ENCODE data around the gene SERP1. TPM values are rescaled to one million over a fixed set of nuclear protein-coding genes. Genes with fewer than 3 reads are reported as not detected.

The SERP1 gene
- total and polyA plus RNA-seq, 2 donors (not counting 3 experiments of a cell fraction or from before 2014, with no cell fraction given) = 81.7 to 103 TPM

DNA sequence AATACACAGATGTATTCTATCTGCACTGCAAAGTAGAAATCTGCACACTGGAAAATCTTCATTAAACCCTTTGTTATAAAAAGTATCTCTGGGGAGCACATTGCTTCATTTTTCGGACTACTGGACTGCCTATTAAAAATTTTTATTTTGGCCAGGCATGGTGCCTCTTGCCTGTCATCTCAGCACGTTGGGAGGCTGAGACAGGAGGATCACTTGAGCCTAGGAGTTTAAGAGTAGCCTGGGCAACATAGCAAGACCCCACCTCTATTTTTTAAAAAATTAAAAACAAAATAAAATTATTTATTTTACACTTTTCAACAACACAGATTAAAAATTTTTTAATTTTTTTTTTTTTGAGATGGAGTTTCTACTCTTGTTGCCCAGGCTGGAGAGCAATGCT lies 6.0 kb downstream of the SERP1 start:
- H3K4me1 ChIP-seq (ENCODE audit: control insufficient read depth, extremely low read depth, insufficient read depth, low read length) = peaks cover 13% of the 10 kb centered on the region
- H3K4me2 ChIP-seq (ENCODE audit: insufficient read depth, low read length) = no peak overlapping the region
- no peak for TF ChIP-seq MYC (IDR thresholded peaks at IDR 0.05; ENCODE audit: low read depth, low read length)
- TF ChIP-seq POLR2AphosphoS5 (IDR thresholded peaks at IDR 0.05; ENCODE audit: insufficient read depth, low read depth, low read length) = no peak
- TF ChIP-seq, protein P1, sequence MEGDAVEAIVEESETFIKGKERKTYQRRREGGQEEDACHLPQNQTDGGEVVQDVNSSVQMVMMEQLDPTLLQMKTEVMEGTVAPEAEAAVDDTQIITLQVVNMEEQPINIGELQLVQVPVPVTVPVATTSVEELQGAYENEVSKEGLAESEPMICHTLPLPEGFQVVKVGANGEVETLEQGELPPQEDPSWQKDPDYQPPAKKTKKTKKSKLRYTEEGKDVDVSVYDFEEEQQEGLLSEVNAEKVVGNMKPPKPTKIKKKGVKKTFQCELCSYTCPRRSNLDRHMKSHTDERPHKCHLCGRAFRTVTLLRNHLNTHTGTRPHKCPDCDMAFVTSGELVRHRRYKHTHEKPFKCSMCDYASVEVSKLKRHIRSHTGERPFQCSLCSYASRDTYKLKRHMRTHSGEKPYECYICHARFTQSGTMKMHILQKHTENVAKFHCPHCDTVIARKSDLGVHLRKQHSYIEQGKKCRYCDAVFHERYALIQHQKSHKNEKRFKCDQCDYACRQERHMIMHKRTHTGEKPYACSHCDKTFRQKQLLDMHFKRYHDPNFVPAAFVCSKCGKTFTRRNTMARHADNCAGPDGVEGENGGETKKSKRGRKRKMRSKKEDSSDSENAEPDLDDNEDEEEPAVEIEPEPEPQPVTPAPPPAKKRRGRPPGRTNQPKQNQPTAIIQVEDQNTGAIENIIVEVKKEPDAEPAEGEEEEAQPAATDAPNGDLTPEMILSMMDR (IDR thresholded peaks at IDR 0.05; ENCODE audit: extremely low read depth in 1 of 2, insufficient read depth in 1 of 2, low read depth in 1 of 2, low read length in 2 of 2) = no peak
- TF ChIP-seq GATA2 (IDR thresholded peaks at IDR 0.05; ENCODE audit: insufficient read depth, insufficient read length, low read depth, low read length) = no peak
- TF ChIP-seq POLR2A (IDR thresholded peaks at IDR 0.05; ENCODE audit: low read depth, low read length) = no peak
- no peak for TF ChIP-seq EZH2 (IDR thresholded peaks at IDR 0.05; ENCODE audit: borderline replicate concordance, low read depth, low read length, severe bottlenecking)
- TF ChIP-seq FOS (IDR thresholded peaks at IDR 0.05; ENCODE audit: borderline replicate concordance, insufficient read depth, low read length) = no peak
- TF ChIP-seq, protein P2, sequence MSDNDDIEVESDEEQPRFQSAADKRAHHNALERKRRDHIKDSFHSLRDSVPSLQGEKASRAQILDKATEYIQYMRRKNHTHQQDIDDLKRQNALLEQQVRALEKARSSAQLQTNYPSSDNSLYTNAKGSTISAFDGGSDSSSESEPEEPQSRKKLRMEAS (IDR thresholded peaks at IDR 0.05; ENCODE audit: insufficient read depth, insufficient read length) = no peak
- TF ChIP-seq JUN (IDR thresholded peaks at IDR 0.05; ENCODE audit: borderline replicate concordance, insufficient read depth, insufficient read length, low read depth) = no peak
- H4K20me1 ChIP-seq (replicated peaks; ENCODE audit: control insufficient read depth, extremely low read depth, insufficient read depth, low read length) = no peaks in the 10 kb centered on the region
- H3K27me3 ChIP-seq (ENCODE audit: control insufficient read depth in 2 of 2, insufficient read depth in 2 of 2, low read length in 2 of 2) = no peaks in the 10 kb centered on the region
- H3K9me1 ChIP-seq (replicated peaks; ENCODE audit: control insufficient read depth, extremely low read depth, insufficient read depth, low read length) = no peaks in the 10 kb centered on the region
- ChIA-PET POLR2A (no interaction called here), CTCF (no interaction called here)
- dilution Hi-C loops (cut with MboI; ENCODE audit: extremely low pct_ligation_motif_present, low sequenced_read_pairs) (no loop called here), intact Hi-C loops (cut with micrococcal nuclease) (loop anchor here (10.0 kb wide), 1 partner anchor 165 kb away; the partner anchor contains the start of gene ERICH6)
- H3K79me2 ChIP-seq (ENCODE audit: control insufficient read depth, insufficient read depth, low read length) = peaks cover 28% of the 10 kb centered on the region
- DNase-seq (ENCODE audit: low read depth, low spot score) (no peak), FAIRE-seq (no peak)
- no peak overlapping the region for H3K4me3 ChIP-seq (replicated peaks in 1 of 3; ENCODE audit: insufficient read depth in 1 of 3, low read depth in 1 of 3, low read length in 3 of 3)
- no TSS peak for BruUV-seq (replicated peaks)
- H3K9me3 ChIP-seq (replicated peaks; ENCODE audit: control insufficient read depth, insufficient read depth, low read length) = no peaks in the 10 kb centered on the region
- no peak overlapping the region for H3K9ac ChIP-seq (replicated peaks; ENCODE audit: extremely low read depth, insufficient read depth, low read length)
- H2AFZ ChIP-seq (ENCODE audit: low read depth, low read length) = no peak overlapping the region
- H3K27ac ChIP-seq (ENCODE audit: insufficient read depth, low read depth, low read length) = no peak overlapping the region
- peaks cover 0 to 16% of the 10 kb centered on the region in 2 experiments for H3K36me3 ChIP-seq (ENCODE audit: control insufficient read depth in 2 of 2, extremely low read depth in 1 of 2, insufficient read depth in 2 of 2, low read length in 2 of 2)
